ENCODE data around the gene RAB15.

The RAB15 gene

GRCh38 chr14:64971943-64972791 lies at the start of gene RAB15:
TSS of gene RAB15 (minus strand) at chr14:64972336. CDS start at chr14:64972076, 260 bp downstream.
- DNase-seq = no peak

- DNase-seq = no peak
Observed at GRCh38 chr14:65019944-65020566, 47.9 kb upstream of the RAB15 start.

GRCh38 chr14:65016471-65016870 lies 44.3 kb upstream of the RAB15 start:
- no peak for DNase-seq

- no peak for DNase-seq
Observed at GRCh38 chr14:65015391-65015790, 43.3 kb upstream of the RAB15 start.

GRCh38 chr14:65012353-65012752 lies 40.2 kb upstream of the RAB15 start:
- no peak for DNase-seq

- no peak for DNase-seq
Observed at GRCh38 chr14:65011538-65011937, 39.4 kb upstream of the RAB15 start.

GRCh38 chr14:65010211-65010931 lies 38.2 kb upstream of the RAB15 start:
- DNase-seq = no peak

- DNase-seq = no peak
Observed at GRCh38 chr14:65007202-65007601, 35.1 kb upstream of the RAB15 start.

- DNase-seq = no peak
Observed at GRCh38 chr14:65006261-65006721, 34.2 kb upstream of the RAB15 start.

GRCh38 chr14:65003394-65003793 lies 31.3 kb upstream of the RAB15 start:
- no peak for DNase-seq

- no peak for DNase-seq
Observed at GRCh38 chr14:65002586-65003210, 30.6 kb upstream of the RAB15 start.

GRCh38 chr14:65001723-65002122 lies 29.6 kb upstream of the RAB15 start:
- no peak for DNase-seq

GRCh38 chr14:65000898-65001591 lies 28.9 kb upstream of the RAB15 start:
- no peak for DNase-seq

- no peak for DNase-seq
Observed at GRCh38 chr14:64998455-64998931, 26.4 kb upstream of the RAB15 start.

GRCh38 chr14:64997108-64997794 lies 25.1 kb upstream of the RAB15 start:
- DNase-seq = no peak

- no peak for DNase-seq
Observed at GRCh38 chr14:64995291-64995690, 23.2 kb upstream of the RAB15 start.

- no peak for DNase-seq
Observed at GRCh38 chr14:64994540-64994939, 22.4 kb upstream of the RAB15 start.

GRCh38 chr14:64993266-64993930 lies 21.3 kb upstream of the RAB15 start:
- DNase-seq = no peak

GRCh38 chr14:64992328-64992885 lies 20.3 kb upstream of the RAB15 start:
- DNase-seq = no peak

- no peak for DNase-seq
Observed at GRCh38 chr14:64990939-64991338, 18.8 kb upstream of the RAB15 start.

- DNase-seq = no peak
Observed at GRCh38 chr14:64990296-64990695, 18.2 kb upstream of the RAB15 start.

All from GOT3 (cell line).